Nephron progenitor cell (in vitro differentiated cells): ENCODE measurements around the gene MARVELD2.

Experiments
- DNase-seq: peaks from one replicate; pipeline ENCODE4 v3.0.0; 2021
- H3K27ac Mint-ChIP-seq: 2 replicates; pipeline ENCODE4 v1.8.0; 2021; ENCODE audit warnings: mild to moderate bottlenecking, moderate library complexity, mixed read lengths
- H3K27me3 Mint-ChIP-seq: 2 replicates; pipeline ENCODE4 v1.8.0; 2021; ENCODE audit warnings: mild to moderate bottlenecking, low read depth, mixed read lengths; ENCODE audit not compliant: poor library complexity
- H3K36me3 Mint-ChIP-seq: 2 replicates; pipeline ENCODE4 v1.8.0; 2021; ENCODE audit warnings: low read depth, mixed read lengths
- H3K4me1 Mint-ChIP-seq: 2 replicates; pipeline ENCODE4 v1.8.0; 2021; ENCODE audit warnings: mixed read lengths
- H3K4me3 Mint-ChIP-seq: 2 replicates; pipeline ENCODE4 v1.8.0; 2021; ENCODE audit warnings: mild to moderate bottlenecking, moderate library complexity, mixed read lengths
- H3K9me3 Mint-ChIP-seq: 2 replicates; pipeline ENCODE4 v1.8.0; 2021; ENCODE audit warnings: mild to moderate bottlenecking, moderate library complexity, mixed read lengths
- TF ChIP-seq, protein P1 (sequence below): fragments of 200-600 bp; sonication (generic); IDR thresholded peaks from 2 replicates; pipeline ENCODE4 v1.5.0; 2021; ENCODE audit warnings: antibody characterized with exemption

MARVELD2 gene

DNA sequence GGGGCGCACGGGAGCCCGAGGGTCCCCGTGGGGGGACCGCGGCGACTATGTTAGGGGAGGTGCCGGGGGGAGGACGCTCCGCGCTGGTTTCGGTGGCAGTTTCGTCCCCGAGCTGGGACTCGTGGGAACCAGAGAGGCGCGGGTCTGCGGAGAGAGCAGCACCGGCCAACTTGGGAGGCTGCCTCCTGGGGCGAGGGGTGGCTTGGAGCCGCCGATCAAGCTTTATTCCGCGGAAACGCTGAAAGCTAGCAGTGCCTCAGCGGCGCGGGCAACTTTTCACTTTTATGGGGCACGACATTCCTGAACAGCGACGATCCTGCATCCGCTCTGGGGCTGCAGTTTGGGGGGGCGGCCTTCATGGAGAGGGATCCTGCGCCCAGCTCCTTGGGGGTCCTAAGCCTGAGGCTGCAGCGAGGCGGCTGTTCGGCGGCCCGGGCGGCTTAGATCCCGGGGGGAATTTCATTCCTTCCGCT, 78.0 kb downstream of the MARVELD2 start:
- Mint-ChIP-seq H3K27ac (no peak overlapping the region), H3K27me3 (peaks cover 80% of the 10 kb centered on the region), H3K9me3 (no peaks in the 10 kb centered on the region), H3K36me3 (no peaks in the 10 kb centered on the region), H3K4me3 (peak overlapping the region; percentile 86), H3K4me1 (no peaks in the 10 kb centered on the region)
- TF ChIP-seq, protein P1, sequence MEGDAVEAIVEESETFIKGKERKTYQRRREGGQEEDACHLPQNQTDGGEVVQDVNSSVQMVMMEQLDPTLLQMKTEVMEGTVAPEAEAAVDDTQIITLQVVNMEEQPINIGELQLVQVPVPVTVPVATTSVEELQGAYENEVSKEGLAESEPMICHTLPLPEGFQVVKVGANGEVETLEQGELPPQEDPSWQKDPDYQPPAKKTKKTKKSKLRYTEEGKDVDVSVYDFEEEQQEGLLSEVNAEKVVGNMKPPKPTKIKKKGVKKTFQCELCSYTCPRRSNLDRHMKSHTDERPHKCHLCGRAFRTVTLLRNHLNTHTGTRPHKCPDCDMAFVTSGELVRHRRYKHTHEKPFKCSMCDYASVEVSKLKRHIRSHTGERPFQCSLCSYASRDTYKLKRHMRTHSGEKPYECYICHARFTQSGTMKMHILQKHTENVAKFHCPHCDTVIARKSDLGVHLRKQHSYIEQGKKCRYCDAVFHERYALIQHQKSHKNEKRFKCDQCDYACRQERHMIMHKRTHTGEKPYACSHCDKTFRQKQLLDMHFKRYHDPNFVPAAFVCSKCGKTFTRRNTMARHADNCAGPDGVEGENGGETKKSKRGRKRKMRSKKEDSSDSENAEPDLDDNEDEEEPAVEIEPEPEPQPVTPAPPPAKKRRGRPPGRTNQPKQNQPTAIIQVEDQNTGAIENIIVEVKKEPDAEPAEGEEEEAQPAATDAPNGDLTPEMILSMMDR: no peak
- peak; percentile 63 for DNase-seq

DNA sequence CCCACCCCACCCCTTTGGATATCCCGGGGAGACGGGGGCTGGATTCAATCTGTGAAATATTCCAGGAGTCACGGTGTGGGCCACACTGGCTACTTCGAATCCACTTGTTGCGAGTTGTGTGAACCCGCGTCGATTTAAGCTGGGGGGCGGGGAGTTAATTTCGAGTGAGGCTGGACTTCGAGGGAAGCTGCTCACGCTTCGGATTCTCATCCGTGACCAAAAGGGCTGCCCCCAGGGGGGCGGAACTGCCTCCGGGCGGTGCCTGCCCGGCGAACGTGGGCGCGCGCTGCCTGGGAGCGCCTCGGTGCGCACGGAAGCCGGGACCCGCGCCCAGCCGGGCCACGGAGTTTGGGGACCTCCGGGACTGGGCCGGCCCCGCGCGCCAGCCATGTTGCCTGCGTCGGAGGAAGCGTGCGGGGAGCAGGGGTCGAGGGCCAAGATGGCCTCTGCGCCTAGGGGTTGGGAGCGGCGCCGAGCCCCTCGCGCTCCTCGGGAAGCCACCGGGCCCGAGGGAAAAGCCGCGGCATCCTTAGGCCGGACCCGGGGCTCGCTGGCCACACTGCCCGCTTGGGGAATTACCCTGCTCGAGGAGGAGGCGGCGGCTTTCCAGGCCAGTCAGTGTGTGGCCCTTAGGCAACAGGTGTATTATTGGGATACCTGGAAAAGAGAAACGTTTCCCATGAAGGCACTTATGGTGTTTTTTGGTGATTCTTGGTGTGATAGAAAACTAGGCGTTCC, 78.6 kb downstream of the MARVELD2 start:
- peak overlapping the region; percentile 86 for H3K4me3 Mint-ChIP-seq
- peak; percentile 63 for DNase-seq
- TF ChIP-seq, protein P1: no peak
- H3K9me3 Mint-ChIP-seq: no peaks in the 10 kb centered on the region
- no peaks in the 10 kb centered on the region for H3K36me3 Mint-ChIP-seq
- peaks cover 74% of the 10 kb centered on the region for H3K27me3 Mint-ChIP-seq
- H3K4me1 Mint-ChIP-seq: no peaks in the 10 kb centered on the region
- H3K27ac Mint-ChIP-seq: no peak overlapping the region
